Neural progenitor cell (in vitro differentiated cells): ENCODE data around the gene ANKAR.

Experiments used
- CTCF ChIP-seq: fragments of 200-600 bp; sonication (generic); IDR thresholded peaks from 2 replicates; pipeline ENCODE4 v1.5.1; 2017; ENCODE audit warnings: antibody characterized with exemption, mild to moderate bottlenecking
- EZH2phosphoT487 ChIP-seq: fragments of 200-600 bp; sonication (generic); IDR thresholded peaks from 2 replicates; pipeline ENCODE4 v1.6.1; 2017; ENCODE audit warnings: antibody characterized with exemption

GRCh38 chr2:189660803-189661147, 13.7 kb upstream of the ANKAR start:
- no peak for TF ChIP-seq EZH2phosphoT487
- no peak for TF ChIP-seq CTCF
